Mesendoderm (in vitro differentiated cells): ENCODE data around the gene FXYD1.
A peak's percentile ranks its signal among the peaks of the same experiment; 100 is the strongest.

Source experiments
- DNase-seq: peaks from one replicate; pipeline ENCODE4 v3.0.0; 2013
- H2AK5ac ChIP-seq: 2 replicates; pipeline ENCODE4 v1.6.1; 2013; ENCODE audit warnings: low read length, inconsistent platforms
- H2BK120ac ChIP-seq: 2 replicates; pipeline ENCODE4 v1.6.1; 2013; ENCODE audit warnings: low read depth, mild to moderate bottlenecking, low read length, moderate library complexity, mixed read lengths
- H2BK15ac ChIP-seq: replicated peaks from 2 replicates; pipeline ENCODE4 v1.6.1; 2013; ENCODE audit warnings: low read depth, mild to moderate bottlenecking, moderate library complexity
- H2BK5ac ChIP-seq: 2 replicates; pipeline ENCODE4 v1.6.1; 2013; ENCODE audit warnings: low read length, inconsistent platforms
- H3K18ac ChIP-seq: 2 replicates; pipeline ENCODE4 v1.6.1; 2013; ENCODE audit warnings: mild to moderate bottlenecking, low read length, mixed read lengths
- H3K23ac ChIP-seq: one replicate; pipeline ENCODE4 v1.6.1; 2013; ENCODE audit warnings: low read length
- H3K27ac ChIP-seq: 2 replicates; pipeline ENCODE4 v1.5.1; 2013; ENCODE audit warnings: low read depth, mild to moderate bottlenecking, inconsistent platforms, low read length, moderate library complexity
- H3K27me3 ChIP-seq: 2 replicates; pipeline ENCODE4 v1.6.1; 2013; ENCODE audit warnings: low read length, control low read depth, mild to moderate bottlenecking, inconsistent platforms; ENCODE audit not compliant: insufficient read depth, poor library complexity
- H3K36me3 ChIP-seq: 2 replicates; pipeline ENCODE4 v1.6.1; 2013; ENCODE audit warnings: low read length, inconsistent platforms; ENCODE audit not compliant: control insufficient read depth, insufficient read depth
- H3K4ac ChIP-seq: one replicate; pipeline ENCODE4 v1.6.1; 2013; ENCODE audit warnings: low read depth, mild to moderate bottlenecking, low read length, moderate library complexity
- H3K4me1 ChIP-seq: 2 replicates; pipeline ENCODE4 v1.6.1; 2013; ENCODE audit warnings: low read depth, low read length, inconsistent platforms; ENCODE audit not compliant: control insufficient read depth
- H3K4me2 ChIP-seq: 2 replicates; pipeline ENCODE4 v1.6.1; 2013; ENCODE audit warnings: low read length
- H3K4me3 ChIP-seq: 2 replicates; pipeline ENCODE4 v1.5.1; 2013; ENCODE audit warnings: mild to moderate bottlenecking, low read length
- H3K56ac ChIP-seq: one replicate; pipeline ENCODE4 v1.6.1; 2013; ENCODE audit warnings: low read length
- H3K79me1 ChIP-seq: 2 replicates; pipeline ENCODE4 v1.6.1; 2013; ENCODE audit warnings: low read length, inconsistent platforms
- H3K79me2 ChIP-seq: 2 replicates; pipeline ENCODE4 v1.6.1; 2013; ENCODE audit warnings: mild to moderate bottlenecking, low read length; ENCODE audit not compliant: control insufficient read depth, insufficient read depth
- H3K9ac ChIP-seq: 2 replicates; pipeline ENCODE4 v1.6.1; 2013; ENCODE audit warnings: low read length, inconsistent platforms
- H4K5ac ChIP-seq: one replicate; pipeline ENCODE4 v1.6.1; 2013; ENCODE audit warnings: low read length
- H4K8ac ChIP-seq: one replicate; pipeline ENCODE4 v1.6.1; 2013; ENCODE audit warnings: low read depth, mild to moderate bottlenecking, control low read depth, low read length, moderate library complexity
- WGBS: extraction: QIAGEN DNeasy Blood & Tissue Kit; methylation state at CpG from one replicate; pipeline ENCODE4 v1.1.7; 2013; ENCODE audit warnings: low lambda C conversion rate, missing lambda C conversion rate; ENCODE audit not compliant: insufficient coverage; ENCODE audit errors: extremely low coverage; 5-methylcytosine and 5-hydroxymethylcytosine counted together

FXYD1 gene

DNA sequence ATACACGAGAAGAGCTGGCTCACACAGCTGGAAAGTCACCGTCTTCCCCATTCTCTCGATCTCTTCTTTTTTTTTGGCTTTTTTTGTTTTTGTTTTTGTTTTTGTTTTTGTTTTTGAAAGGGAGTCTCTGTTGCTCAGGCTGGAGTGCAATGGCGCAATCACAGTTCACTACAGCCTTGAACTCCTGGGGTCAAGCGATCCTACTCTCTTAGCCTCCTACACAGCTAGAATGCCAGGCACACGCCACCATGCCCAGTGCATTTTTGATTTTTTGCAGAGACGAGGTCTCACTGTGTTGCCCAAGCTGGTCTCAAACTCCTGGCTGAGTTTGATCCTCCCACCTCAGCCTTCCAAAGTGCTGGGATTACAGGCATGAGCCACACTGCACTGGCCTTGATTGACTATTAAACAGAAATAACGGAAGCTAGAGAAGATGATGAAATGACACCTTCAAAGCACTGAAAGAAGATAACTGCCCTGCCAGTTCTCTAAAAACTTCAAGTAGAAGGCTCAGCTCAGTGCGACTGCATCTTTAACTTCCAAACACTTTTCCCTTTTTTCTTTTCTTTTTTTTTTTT, 19.0 kb upstream of the FXYD1 start:
- Histone ChIP-seq H3K23ac (no peak overlapping the region), H2BK15ac (no peak overlapping the region), H3K27ac (no peak overlapping the region), H3K56ac (no peak overlapping the region), H2BK120ac (no peak overlapping the region), H3K4me1 (peaks cover 5% of the 10 kb centered on the region), H3K9ac (no peak overlapping the region), H3K27me3 (no peaks in the 10 kb centered on the region), H3K4ac (no peak overlapping the region), H3K79me1 (no peaks in the 10 kb centered on the region), H4K5ac (no peak overlapping the region), H3K4me3 (no peak overlapping the region), H3K36me3 (no peaks in the 10 kb centered on the region), H3K79me2 (no peaks in the 10 kb centered on the region), H3K4me2 (no peak overlapping the region), H2AK5ac (no peak overlapping the region), H3K18ac (no peak overlapping the region), H4K8ac (no peak overlapping the region), H2BK5ac (no peak overlapping the region)
- no CpG with 5 or more reads among the region's 9 CpGs for WGBS
- DNase-seq = no peak

DNA sequence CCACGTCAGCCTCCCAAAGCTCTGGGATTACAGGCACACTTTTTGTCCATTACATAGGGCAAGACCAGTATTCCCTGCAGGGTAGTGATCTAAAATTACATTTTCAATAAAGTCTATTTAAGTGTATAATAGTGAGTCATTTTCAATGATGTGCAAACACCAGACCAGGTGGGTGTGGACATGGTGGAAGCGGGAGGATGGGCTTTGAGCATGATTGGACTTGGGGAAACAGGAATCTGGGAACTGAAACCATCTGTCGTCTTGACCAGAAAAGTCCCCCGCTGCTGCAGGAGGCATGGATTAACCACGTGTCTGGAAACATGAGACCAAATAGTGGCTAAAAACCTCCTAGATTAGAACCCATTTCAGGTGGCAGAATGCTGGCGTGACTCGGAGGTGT, 18.1 kb upstream of the FXYD1 start:
- no peak overlapping the region for H3K4ac ChIP-seq
- peaks cover 3% of the 10 kb centered on the region for H3K4me1 ChIP-seq
- H3K4me2 ChIP-seq = no peak overlapping the region
- no peak overlapping the region for H3K56ac ChIP-seq
- no peak overlapping the region for H4K8ac ChIP-seq
- no peak overlapping the region for H3K4me3 ChIP-seq
- no peaks in the 10 kb centered on the region for H3K79me2 ChIP-seq
- H3K9ac ChIP-seq = no peak overlapping the region
- no peak overlapping the region for H3K27ac ChIP-seq
- H3K27me3 ChIP-seq = no peaks in the 10 kb centered on the region
- no peak overlapping the region for H3K23ac ChIP-seq
- H2BK15ac ChIP-seq = no peak overlapping the region
- no peak for DNase-seq
- H3K18ac ChIP-seq = no peak overlapping the region
- H2BK120ac ChIP-seq = no peak overlapping the region
- no peaks in the 10 kb centered on the region for H3K79me1 ChIP-seq
- H2AK5ac ChIP-seq = no peak overlapping the region
- WGBS = no CpG with 5 or more reads among the region's 7 CpGs
- H2BK5ac ChIP-seq = no peak overlapping the region
- no peaks in the 10 kb centered on the region for H3K36me3 ChIP-seq
- H4K5ac ChIP-seq = no peak overlapping the region

- no peaks in the 10 kb centered on the region for H3K79me1 ChIP-seq
- H3K27me3 ChIP-seq = no peaks in the 10 kb centered on the region
- H3K4me3 ChIP-seq = no peak overlapping the region
- no peak overlapping the region for H2BK120ac ChIP-seq
- H3K18ac ChIP-seq = no peak overlapping the region
- no peak overlapping the region for H2BK5ac ChIP-seq
- H4K5ac ChIP-seq = no peak overlapping the region
- H3K36me3 ChIP-seq = no peaks in the 10 kb centered on the region
- no CpG with 5 or more reads among the region's 7 CpGs for WGBS
- no peak overlapping the region for H2BK15ac ChIP-seq
- no peak overlapping the region for H3K9ac ChIP-seq
- no peak overlapping the region for H2AK5ac ChIP-seq
- no peak overlapping the region for H3K4ac ChIP-seq
- H3K4me2 ChIP-seq = no peak overlapping the region
- H3K56ac ChIP-seq = no peak overlapping the region
- peaks cover 3% of the 10 kb centered on the region for H3K4me1 ChIP-seq
- no peaks in the 10 kb centered on the region for H3K79me2 ChIP-seq
- no peak overlapping the region for H4K8ac ChIP-seq
- no peak overlapping the region for H3K27ac ChIP-seq
- H3K23ac ChIP-seq = no peak overlapping the region
- no peak for DNase-seq
These were observed 17.7 kb upstream of the FXYD1 start for GRCh38 chr19:35120898-35121297.

DNA sequence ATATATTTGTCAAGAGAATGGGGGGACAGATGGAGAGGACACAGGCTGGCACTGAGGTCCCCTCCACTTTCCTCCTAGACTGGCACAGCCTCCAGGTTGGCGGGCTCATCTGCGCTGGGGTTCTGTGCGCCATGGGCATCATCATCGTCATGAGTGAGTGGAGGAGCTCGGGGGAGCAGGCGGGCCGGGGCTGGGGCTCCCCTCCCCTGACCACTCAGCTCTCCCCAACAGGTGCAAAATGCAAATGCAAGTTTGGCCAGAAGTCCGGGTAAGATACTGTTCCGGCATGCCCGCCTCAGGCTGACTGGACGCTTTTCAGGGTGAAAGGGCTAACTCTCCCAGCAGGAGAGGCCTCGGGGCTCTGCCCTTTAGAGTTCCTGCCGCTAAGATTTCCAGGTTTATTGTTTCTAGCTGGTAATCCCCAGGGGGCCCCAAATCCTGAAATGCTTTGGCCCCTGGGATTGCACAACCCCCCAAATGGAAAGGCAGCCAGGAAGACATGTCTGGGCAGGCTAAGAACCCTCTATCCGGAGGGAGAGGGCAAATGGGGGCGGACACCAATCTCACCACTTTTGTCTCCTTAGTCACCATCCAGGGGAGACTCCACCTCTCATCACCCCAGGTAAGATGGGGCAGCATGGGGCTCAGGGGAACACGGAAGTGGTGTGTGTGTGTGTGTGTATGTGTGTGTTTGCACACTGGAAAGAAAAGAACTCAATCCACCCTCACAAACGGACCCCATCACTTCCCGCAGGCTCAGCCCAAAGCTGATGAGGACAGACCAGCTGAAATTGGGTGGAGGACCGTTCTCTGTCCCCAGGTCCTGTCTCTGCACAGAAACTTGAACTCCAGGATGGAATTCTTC, 15.7 kb upstream of the FXYD1 start:
- DNase-seq = no peak
- Histone ChIP-seq H2BK15ac (no peak overlapping the region), H3K36me3 (no peaks in the 10 kb centered on the region), H3K4me1 (peaks cover 3% of the 10 kb centered on the region), H4K8ac (no peak overlapping the region), H3K18ac (no peak overlapping the region), H3K4ac (no peak overlapping the region), H3K27me3 (no peaks in the 10 kb centered on the region), H3K79me1 (no peaks in the 10 kb centered on the region), H3K23ac (peak overlapping the region; percentile 80), H2BK5ac (no peak overlapping the region), H3K9ac (no peak overlapping the region), H2AK5ac (no peak overlapping the region), H3K27ac (no peak overlapping the region), H3K56ac (no peak overlapping the region), H3K4me3 (no peak overlapping the region), H3K79me2 (no peaks in the 10 kb centered on the region), H2BK120ac (no peak overlapping the region), H4K5ac (no peak overlapping the region), H3K4me2 (no peak overlapping the region)
- no CpG with 5 or more reads among the region's 19 CpGs for WGBS

DNA sequence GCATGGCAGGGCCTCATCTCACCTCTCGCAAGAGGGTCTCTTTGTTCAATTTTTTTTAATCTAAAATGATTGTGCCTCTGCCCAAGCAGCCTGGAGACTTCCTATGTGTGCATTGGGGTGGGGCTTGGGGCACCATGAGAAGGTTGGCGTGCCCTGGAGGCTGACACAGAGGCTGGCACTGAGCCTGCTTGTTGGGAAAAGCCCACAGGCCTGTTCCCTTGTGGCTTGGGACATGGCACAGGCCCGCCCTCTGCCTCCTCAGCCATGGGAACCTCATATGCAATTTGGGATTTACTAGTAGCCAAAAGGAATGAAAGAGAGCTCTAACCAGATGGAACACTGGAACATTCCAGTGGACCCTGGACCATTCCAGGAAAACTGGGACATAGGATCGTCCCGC, 15.1 kb upstream of the FXYD1 start:
- Histone ChIP-seq H3K4ac (no peak overlapping the region), H3K27me3 (no peaks in the 10 kb centered on the region), H2BK120ac (no peak overlapping the region), H3K4me1 (peaks cover 3% of the 10 kb centered on the region), H2AK5ac (no peak overlapping the region), H3K79me1 (no peaks in the 10 kb centered on the region), H4K8ac (no peak overlapping the region), H3K36me3 (no peaks in the 10 kb centered on the region), H3K4me3 (no peak overlapping the region), H2BK15ac (no peak overlapping the region), H3K56ac (no peak overlapping the region), H3K4me2 (no peak overlapping the region), H3K18ac (no peak overlapping the region), H3K79me2 (no peaks in the 10 kb centered on the region), H2BK5ac (no peak overlapping the region), H4K5ac (no peak overlapping the region), H3K23ac (no peak overlapping the region), H3K9ac (no peak overlapping the region), H3K27ac (no peak overlapping the region)
- DNase-seq = no peak
- no CpG with 5 or more reads among the region's 5 CpGs for WGBS
